Pons (tissue), 1 donor: Measurements from ENCODE around the gene EVA1B.

Experiments used
- DNase-seq: peaks from one replicate; pipeline ENCODE4 v3.0.0-alpha.2; 2016; ENCODE audit warnings: low spot score

Gene EVA1B

GRCh38 chr1:36323636-36324352 lies at the start of gene EVA1B:
TSS of gene EVA1B (minus strand) at chr1:36323645. CDS start at chr1:36323037, 608 bp downstream.
- DNase-seq: no peak

GRCh38 chr1:36372617-36373016 lies 49.2 kb upstream of the EVA1B start:
- no peak for DNase-seq

DNA sequence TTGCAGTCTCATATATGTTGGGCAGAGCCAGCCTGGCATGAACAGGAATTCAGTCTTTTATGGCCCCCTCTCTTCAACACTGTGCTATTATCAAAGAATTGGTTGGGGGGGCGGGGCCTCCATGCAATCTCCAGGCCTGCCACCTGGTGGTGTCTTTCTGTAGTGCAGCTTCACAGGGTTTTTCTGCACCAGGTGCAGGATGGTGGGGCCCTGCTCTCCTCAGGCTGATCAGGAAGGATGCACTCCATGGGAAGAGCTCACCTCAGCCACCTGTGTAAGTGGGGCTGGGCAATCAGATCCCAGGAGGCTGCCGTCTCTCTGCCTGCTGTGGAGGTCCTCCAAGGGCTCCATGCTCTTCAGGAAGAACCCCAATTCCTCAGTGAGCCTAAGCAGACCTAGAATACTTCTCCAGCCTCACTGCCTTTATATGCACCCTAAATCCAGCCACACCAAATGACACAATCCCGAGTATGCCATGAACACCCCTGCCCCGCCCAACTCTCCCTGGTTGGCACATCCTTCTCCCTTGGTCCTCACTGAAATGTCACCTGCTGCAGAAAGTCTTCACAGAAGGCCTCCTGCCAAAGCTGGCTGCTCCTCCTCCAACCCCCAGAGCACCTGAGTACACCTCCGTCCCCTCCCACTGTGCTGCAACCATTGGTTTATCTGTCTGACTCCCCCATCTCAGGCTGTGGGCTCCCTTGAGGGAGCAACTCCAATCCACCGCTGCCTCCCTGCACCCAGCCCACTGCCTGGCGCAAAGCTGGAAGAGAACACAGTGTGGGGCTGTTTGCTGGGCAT lies 45.8 kb upstream of the EVA1B start:
- DNase-seq: peak; percentile 58

GRCh38 chr1:36367798-36368197 lies 44.4 kb upstream of the EVA1B start:
- no peak for DNase-seq

DNA sequence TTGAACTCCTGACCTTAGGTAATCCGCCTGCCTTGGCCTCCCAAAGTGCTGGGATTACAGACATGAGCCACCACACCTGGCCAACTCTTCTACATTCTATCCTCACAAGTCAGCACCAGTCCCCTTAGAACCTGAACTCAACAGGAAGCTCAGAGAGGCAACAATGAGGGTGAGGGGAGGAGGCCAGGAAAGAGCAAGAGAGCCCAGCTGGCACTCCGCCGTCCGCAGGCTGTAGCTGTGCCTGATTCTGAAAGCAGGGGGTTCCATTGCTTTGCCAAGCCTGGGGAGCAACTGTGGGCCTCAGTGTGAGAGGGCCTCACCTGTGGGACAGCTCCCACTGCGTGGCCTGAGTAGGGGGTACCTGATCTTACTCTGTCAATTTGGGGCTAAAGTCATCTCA lies 43.6 kb upstream of the EVA1B start:
- DNase-seq: no peak

- peak; percentile 68 for DNase-seq
Measured at GRCh38 chr1:36366091-36366661, 42.7 kb upstream of the EVA1B start.

DNA sequence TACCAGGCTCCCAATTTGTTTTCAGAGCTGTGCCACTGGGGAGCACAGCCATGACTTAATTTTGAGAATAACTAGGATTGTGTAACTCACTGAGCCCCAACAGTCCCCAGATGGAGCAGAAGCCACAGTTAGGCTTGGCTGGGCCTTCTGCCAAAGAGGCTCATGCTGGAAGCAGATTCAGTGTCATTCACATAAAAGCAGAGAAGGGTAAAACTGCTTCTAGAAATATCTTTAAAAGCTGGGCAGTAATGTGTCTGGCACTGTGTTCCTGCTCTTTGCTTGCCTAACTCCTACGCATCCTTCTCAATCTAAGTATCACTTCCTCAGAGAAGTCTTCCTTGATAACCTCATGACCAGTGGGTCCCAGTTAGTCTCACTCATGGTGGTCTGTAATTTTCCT lies 41.9 kb upstream of the EVA1B start:
- peak; percentile 94 for DNase-seq

DNA sequence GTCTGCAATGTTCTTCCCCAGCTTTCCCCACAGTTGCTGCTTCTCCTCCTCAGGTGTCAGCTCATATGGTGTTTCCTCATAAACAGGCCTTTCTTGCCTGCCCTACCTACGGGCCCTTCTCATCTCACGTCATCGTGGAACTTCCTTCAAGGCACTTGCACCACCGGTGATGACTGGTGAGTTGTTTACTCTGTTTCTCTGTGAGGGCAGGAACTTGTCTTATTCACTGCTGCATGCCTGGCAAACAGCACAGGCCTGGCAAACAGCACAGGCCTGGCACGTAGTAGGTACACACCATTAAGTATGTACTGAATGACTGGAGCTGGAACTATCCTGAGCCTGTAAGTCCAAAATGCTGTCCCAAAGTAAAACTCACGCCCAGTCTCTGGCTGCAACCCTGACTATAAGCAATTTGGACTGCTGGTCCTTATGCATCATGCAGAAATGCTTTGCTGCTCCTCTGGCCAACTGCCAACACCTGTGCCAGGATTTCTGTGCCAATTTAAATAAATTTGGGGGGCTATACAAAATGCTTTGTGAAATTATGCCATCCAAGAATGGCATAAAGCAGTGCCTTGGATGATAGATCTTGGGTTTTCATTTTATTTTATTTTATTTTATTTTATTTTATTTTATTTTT lies 36.6 kb upstream of the EVA1B start:
- no peak for DNase-seq

- no peak for DNase-seq
Measured at GRCh38 chr1:36359383-36359782, 35.9 kb upstream of the EVA1B start.

DNA sequence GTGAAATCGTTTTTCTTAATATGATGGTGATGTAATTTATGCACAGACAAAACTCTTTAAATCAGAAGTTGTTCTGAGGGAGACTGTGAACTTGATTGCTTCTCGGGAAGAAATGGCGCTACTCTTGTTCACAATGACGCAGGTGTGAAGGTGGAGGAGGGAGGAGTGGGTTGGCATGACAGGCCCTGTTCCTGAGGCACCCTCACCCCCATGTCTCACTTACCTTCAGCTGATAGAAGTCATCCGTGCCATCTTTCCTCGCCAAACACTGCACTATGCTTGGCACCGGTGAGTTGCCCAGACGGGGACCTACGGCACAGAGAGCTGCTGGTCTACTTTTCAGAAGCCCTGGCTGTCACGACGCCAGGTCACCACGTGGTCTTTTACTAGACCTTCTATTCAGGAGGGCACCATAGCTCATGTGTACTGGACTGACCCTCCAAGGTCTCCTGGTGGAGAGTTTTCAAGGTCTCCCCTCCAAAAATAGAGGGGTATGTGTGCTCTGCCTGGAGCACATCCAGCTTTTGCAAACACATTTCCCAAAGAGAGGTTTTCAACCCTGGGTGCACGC lies 35.2 kb upstream of the EVA1B start:
- DNase-seq: no peak

- no peak for DNase-seq
Measured at GRCh38 chr1:36355811-36356210, 32.4 kb upstream of the EVA1B start.

DNA sequence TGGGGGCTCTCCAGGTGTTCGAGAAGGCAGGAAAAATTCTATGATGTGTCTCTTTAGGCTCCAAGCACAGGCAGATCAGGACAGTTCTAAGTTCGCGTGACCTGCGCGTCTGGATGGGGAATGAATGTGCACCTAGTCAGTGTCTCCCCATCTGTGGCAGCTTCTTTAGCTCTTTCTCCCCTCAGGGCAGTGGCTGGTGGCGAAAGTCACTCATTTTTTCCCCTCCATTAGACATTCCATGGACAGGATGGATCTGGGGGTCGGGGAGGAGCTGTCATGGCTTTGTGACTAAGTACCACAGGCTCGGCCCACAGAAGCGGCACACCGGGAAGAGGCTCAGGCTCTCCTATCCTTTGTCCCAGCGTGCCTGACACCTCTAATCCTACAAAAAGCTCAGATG lies 31.0 kb upstream of the EVA1B start:
- no peak for DNase-seq

DNA sequence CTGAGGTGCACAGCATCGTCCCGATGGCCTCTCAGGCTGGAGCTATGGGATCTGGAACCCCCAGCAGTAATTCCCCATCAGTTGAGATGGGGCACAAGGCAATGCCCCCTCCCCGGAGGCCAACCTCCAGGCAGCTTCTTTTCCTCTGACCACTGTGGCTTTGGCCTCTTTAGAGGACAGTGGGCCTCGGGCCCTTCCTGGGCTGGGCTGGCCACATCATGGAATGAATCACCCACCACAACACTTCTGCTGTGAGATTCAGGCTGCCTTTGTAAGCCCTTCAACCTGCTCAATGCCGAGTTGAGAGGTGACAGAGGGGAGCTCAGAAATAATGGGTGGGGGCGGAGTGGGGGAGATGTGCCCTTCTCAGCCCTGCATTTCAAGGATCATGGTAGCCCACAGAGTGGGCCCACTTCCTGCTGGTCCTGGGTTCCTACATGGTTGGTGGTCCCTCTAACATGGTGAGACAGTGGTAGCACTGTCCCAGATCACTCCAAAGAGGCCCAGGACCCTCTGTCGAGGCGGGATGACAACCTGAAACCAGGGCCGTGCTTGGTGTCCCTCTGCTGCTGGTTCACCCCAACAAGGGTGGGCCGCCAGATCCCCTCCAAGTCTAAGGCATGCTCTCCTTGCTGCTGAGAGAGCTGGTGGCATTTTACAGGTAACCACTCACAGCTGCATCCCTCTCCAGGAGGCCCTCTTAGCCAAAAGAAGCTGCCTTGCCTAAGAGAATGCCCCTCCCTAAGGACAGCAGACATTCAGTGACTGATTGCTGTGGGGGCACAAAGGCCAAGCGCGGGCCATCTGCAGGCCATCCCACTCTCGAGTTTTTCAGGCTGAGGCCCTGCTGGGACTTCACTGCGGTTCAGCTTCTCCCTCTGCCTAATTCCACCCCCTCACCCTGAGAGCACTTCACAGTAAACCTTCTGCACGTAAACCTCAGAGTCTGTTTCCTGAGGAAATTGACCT lies 29.7 kb upstream of the EVA1B start:
- no peak for DNase-seq

- DNase-seq: no peak
Measured at GRCh38 chr1:36352125-36352909, 28.9 kb upstream of the EVA1B start.

- no peak for DNase-seq
Measured at GRCh38 chr1:36351227-36351977, 28.0 kb upstream of the EVA1B start.

- DNase-seq: no peak
Measured at GRCh38 chr1:36350659-36351226, 27.3 kb upstream of the EVA1B start.

- no peak for DNase-seq
Measured at GRCh38 chr1:36349839-36350238, 26.4 kb upstream of the EVA1B start.

- no peak for DNase-seq
Measured at GRCh38 chr1:36349241-36349671, 25.8 kb upstream of the EVA1B start.

GRCh38 chr1:36346741-36347370 lies 23.4 kb upstream of the EVA1B start:
- DNase-seq: no peak
